ENCODE measurements around the gene NIPBL.
"Not testable (repeated sequence)": the region's sequence is repeated elsewhere in the genome, so short reads cannot be mapped to it uniquely, and the experiment has no call there.

The NIPBL gene

DNA sequence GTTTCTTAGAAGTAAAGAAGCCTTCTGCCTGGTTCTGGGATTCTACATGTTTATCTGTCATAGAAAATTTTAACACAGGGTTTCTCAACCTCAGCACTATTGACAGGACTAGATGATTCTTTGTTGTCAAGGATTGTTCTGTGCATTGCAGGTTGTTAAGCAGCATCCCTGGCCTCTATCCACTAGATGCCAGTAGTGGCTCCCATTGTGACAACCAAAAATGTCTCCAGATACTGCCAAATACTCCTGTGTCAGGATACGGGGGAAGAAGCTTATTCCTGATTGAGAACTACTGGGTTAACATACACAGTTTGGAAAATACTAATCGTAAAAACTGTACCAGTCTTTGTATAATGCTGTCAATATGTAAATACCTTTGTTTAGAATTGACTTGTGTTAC is 167.1 kb downstream of the NIPBL start:
- DNase-seq: no peak

DNA sequence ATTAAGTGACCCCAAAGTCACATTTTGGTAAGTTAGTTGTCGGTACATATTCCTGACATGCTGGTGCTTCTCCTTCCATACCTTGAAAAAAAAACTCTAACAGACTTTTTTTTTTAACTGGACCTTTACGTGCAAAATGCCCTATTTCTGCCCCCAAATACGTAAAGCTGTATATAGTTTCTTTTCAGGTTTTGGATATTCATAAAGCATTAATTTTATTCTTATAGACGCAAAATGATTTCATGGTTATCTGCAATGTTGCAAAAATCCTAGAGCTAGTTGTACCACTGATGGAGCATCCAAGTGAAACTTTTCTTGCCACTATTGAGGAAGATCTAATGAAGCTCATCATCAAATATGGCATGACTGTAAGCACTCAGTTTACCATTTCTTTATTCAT is 167.6 kb downstream of the NIPBL start:
- DNase-seq: no peak

DNA sequence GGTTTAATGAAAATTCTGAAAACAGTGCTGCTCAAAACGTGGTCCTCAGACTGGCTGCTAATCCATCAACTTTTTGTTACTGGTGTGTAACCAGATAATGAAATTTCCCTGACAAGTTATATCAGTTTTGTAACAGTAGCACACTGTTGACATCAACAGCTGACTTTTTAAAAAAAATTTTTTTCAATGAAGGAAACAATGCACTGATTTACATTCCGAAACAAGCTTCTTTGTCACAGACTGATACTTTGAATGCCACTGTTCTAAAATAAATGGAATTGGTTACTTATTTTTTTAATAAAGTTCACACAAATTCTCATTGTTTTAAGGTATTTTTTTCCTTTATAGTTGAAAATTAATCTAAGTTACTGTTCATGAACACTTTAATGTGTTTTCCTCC is 169.1 kb downstream of the NIPBL start:
- no peak for DNase-seq

DNA sequence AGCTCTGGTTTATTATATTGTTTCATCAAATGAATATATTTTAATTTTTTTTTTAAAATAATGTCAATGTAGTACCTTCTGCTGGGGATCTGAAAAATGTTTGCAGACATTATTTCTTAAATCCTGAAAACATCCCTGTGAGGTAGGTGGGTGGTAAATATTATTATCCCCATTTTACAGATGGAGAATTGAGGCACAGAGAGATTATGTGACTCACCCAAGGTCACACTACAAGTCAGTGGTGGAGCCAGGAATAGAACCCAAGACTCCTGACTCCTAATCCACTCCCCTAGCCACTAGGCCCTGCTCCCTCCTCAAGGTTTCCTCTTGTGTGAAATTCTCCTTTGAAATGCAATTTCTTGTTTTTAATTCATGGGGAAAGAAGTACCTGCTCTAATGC is 171.4 kb downstream of the NIPBL start:
- no peak for DNase-seq

DNA sequence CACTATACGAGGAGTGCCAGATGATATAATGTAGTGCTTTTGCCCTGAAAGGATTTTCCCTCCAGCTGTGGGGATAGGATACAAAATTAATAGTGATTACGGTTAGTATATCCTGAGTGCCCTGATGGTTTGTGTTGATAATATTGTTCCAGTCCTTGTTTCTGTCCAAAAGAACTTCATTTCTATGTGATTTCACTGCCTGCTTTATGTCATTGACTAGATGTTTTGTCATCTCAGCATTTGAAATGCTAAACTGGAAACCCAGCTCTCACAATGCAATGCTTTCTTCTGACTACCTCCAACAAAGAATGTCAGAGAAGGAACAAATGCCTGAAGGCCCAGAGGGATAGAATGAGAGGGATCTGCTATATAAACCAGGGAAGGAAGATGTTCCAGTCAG is 177.8 kb downstream of the NIPBL start:
- no peak for DNase-seq

DNA sequence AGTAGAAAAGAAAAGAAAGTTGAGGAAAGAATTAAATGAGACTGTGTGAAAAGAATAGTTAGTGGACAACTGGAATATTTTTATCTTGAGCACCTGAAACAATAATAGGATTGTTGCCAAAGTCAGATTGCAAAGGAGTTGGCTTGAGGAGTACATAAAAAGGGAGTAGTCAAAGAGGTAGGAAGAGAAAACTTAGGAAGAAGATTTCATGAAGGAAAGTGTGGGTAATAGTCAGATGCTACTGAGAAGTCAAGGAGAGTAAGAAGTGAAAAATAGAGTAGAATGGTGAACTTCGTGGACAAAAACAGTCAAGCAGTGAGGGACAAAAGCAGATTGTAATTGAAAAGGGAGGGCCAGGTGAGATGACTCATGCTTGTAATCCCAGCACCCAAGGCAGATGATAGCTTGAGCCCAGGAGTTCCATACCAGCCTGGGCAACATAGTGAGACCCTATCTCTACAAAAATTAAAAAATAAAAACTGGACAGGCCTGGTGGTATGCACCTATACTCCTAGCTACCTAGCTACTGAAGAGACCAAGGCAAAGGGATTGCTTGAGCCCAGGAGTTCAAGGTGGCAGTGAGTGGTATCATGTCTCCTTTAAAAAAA is 178.9 kb downstream of the NIPBL start:
- DNase-seq: no peak

DNA sequence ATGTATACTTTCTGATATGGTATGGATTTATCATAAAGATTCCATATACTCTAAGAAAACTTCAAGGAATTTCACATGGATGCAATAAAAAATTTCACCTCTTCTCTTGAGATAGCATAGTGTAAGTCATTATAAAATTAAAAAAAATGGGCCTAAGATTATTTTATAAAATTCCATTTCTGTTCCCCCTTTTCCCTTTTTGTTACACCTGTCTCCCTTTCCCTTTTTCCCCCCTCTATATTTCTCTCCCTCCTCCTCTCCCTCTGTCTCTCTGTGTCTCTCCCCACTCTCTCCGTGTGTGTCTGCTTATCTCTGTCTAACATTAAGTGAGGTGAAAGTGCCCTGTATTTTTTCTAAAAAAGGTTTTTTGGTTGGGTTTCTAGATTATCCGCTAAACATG is 180.2 kb downstream of the NIPBL start:
- DNase-seq: no peak

DNA sequence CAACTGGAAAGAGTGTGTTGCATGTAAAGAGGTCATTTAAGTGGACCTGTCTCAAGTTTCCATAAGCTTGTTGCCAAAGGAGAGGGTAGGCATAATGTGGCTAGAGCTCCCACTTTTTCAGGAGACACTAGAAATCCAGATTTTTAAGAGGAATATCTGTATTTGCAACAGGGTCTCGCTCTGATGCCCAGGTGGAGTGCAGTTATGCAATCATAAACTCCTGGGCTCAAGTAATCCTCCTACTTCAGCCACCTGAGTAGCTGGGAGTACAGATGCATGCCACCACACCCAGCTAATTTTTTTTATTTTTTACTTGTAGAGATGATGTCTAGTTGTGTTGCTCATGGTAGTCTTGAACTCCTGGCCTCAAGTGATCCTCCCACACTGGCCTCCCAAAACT is 183.5 kb downstream of the NIPBL start:
- no peak for DNase-seq

DNA sequence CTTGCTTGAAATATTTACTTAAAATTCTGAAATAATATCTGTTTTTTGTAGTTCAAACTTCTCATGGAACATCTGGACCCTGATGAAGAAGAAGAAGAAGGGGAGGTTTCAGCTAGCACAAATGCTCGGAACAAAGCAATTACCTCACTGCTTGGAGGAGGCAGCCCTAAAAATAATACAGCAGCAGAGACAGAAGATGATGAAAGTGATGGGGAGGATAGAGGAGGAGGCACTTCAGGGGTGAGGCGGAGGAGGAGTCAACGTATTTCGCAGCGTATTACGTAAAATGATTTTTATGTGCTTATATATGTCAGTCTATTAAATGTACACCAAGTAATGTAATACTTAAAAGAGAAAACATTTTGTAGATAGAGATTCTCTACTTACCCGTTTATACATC is 187.2 kb downstream of the NIPBL start:
- DNase-seq: no peak

DNA sequence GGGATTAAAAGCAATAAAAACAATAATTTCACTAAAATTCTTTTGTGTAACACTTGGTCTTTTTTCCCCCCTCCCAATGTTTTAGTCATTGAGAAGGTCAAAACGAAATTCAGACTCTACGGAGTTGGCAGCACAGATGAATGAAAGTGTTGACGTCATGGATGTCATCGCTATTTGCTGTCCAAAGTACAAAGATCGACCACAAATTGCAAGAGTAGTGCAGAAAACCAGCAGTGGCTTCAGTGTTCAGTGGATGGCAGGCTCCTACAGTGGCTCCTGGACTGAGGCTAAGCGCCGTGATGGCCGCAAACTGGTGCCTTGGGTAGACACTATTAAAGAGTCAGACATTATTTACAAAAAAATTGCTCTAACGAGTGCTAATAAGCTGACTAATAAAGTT is 187.9 kb downstream of the NIPBL start:
- DNase-seq: no peak

DNA sequence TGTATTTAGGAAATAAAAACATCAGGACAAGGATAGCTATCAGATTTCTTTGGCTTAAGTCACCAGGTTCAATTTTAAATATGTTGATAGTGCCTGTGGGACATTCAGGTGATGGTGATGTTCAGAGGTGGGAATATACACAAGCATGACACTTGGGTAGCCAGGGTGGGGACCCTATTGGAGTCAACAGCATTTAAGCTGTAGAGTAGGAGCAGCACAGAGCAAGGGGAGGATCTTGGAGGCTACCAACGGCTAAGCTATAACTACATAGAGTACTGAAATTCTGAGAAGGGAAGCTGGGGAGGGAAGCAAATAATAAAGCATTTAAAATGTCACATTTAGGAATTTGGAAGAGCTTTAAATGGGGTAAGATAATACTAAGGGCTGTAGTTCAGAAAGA is 194.9 kb downstream of the NIPBL start:
- no peak for DNase-seq

DNA sequence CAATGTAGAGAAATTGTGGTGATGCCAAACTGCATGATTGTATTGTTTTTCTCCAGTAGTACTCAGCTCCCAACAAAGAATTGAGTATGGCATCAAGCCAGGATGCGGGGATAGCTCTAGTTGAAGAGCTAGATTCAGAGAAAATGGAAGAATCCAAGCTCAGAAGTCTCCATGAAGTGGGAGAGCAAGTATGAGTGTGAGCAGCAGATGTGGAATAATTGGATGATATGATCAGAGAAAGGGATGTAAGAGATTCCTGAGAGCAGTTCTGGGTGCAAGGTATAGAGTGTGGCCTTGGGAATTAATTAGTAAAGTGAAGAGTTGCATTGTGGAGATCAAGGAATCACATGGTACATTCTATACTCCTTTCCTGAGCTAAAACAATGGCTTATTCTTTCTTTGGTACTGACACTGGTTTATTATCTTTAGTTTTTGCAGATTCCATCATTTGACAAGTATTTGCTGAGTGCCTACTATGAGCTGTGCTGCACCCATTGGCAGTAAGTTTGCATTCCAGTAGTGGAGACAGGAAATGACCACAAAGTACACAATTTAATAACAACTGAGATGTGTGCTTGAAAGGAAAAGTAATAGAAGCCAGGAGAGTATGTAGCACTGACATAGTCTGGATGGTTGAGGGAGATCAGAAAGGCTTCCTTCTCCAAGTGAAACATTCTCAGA is 195.5 kb downstream of the NIPBL start:
- no peak for DNase-seq

DNA sequence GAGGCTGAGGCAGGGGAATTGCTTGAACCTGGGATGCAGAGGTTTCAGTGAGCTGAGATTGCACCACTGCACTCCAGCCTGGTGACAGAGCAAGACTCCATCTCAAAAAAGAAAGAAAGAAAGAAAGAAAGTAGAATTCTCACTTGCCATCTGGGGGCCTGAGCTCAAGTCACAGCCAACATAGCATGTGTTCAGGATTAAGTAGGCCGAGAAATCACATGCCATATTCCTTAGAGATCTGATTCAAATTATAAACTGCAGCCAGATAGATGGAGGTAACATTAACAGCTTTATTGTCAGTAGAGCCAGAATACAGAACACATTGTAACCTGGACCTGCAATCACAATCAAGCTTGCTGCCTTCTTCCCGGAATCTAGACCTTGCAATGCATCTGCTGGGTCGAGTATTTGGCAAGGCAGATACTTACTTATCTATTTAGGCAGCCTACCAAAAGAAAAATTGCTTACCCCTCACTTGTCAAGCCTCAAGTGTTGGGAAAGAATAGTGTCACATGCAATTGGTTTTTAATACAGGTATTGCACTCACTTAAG is 198.9 kb downstream of the NIPBL start:
- no peak for DNase-seq

DNA sequence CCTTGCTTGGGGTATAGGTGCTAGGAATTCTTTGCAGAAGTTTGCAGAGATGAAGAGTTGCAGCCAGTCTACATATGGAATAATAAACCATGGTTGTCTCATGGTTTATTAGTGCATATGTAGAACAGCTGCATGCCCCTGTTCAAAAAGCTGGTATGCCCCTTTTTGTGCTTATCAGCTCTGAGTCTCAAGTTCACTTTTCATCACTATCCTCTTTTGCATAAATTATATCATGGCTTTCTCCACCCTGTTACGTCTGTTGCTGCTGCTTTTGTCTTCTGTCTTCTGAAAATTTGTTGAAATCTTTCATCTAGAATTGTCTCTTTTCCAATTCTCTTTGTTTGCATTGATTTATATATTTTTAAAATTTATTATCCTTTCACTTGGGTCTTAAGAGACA is 200.6 kb downstream of the NIPBL start:
- DNase-seq: no peak

DNA sequence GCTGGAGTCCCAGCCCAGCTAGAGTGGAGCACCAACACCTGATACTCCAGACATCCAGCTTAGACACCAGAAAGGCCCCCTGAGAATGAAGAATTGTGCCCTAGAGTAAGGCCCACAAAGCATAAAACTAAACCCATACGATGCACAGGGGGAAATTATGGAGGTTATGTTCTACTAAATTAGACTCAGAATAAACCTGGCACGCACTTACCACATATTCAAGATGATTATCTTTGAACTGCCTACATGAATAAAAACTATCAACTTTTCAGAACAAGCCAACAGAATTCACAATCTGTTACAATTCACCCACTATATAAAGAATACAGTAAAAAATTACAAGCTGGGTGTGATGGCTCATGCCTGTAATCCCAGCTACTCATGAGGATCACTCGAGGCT is 204.1 kb downstream of the NIPBL start:
- DNase-seq: no peak

DNA sequence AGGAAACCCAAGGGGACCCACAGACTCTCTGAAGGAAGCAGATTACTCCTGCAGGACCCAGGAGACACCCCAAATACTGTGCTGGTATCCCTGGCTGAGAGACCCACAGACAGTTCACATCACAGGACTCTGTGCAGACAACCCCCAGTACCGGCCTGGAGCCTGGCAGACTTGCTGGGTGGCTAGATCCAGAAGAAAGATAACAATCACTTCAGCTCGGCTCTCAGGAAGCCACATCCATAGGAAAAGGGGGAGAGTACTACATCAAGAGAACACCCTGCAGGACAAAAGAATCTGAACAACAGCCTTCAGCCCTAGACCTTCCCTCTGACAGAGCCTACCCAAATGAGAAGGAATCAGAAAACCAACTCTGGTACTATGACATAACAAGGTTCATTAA is 206.4 kb downstream of the NIPBL start:
- DNase-seq: not testable (repeated sequence)

DNA sequence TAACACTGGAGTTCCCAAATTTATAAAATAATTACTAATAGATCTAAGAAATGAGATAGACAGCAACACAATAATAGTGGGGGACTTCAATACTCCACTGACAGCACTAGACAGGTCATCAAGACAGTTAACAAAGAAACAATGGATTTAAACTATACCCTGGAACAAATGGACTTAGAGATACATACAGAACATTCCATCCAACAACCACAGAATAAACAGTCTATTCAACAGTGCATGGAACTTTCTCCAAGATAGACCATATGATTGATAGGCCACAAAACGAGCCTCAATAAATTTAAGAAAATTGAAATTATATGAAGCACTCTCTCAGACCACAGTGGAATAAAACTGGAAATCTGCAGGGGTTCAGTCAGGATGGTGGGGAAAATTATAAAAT is 209.5 kb downstream of the NIPBL start:
- DNase-seq: not testable (repeated sequence)

DNA sequence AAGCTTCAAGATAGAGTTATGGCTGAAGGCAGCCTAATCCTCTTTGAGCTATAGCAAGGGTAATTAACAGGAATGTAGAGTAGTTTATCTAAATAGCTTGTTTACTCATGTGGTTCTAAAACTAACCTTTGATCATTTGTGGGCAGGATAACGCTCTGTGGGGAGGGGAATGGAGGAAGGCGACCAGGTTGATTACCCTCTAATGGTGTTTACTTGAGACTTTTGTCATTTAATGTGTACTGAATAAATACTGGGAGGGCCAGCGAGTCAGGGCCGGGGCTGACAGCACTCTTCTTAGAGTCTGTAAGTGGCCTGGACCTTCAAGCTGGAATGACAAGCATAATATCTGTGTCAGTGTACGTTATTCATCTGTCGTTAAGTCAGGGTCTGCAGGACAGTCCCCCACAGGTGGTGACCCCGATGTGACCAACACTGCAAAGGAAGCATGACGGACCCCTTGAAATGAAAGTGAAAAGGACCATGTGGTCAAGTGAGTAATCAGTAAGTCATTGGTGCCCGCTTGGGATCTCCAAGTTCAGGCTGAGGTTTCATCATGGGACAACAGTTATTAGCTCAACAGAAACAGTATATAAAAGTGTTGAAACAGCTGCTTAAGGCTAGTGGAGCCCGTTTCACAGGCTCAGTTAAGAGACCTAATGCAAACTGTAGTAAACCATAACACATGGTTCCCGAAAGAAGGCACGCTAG is 210.1 kb downstream of the NIPBL start:
- DNase-seq: no peak

DNA sequence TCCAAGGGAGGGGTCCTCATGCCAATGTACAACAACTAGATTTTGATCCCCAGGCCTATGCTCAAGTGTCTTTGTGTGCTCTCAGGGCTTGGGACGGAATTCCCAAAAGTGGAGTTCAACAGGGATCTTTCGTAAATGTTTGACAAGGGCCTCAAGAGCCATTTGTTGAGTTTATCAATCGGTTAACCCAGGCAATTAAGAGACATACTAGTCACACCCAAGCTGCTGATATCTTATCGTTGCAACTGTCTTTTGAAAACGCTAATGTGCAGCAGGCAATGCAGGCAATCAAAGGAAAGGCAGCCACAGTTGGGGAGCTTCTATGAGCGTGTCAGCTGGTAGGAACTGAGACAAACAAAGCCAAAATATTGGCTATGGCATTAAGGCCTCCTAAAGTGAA is 211.4 kb downstream of the NIPBL start:
- DNase-seq: no peak

DNA sequence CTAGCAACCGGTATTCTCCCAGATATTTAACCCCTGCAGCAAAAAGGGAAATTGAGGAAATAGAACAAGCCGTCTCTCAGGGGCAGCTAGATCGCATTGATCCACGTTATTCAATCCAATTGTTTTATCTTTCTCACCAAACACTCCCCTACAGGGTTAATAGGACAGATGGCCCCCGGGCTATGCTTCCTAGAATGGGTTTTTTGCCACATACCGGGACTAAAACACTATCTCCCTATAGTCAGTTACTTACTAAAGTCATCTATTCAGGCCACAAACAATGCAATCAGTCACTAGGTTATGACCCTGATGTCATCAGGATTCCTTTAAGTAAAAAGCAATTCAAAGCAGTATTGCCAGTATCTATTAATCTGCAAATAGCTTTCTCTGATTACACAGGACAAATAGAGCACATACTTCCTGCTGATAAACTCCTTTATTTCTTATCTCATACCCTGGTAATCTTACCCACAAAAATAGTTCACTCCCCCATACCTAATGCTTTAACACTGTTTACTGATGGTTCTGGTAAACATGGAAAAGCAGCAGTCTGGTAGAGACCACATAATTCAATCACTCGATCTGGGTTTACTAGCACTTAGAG is 213.7 kb downstream of the NIPBL start:
- no peak for DNase-seq

DNA sequence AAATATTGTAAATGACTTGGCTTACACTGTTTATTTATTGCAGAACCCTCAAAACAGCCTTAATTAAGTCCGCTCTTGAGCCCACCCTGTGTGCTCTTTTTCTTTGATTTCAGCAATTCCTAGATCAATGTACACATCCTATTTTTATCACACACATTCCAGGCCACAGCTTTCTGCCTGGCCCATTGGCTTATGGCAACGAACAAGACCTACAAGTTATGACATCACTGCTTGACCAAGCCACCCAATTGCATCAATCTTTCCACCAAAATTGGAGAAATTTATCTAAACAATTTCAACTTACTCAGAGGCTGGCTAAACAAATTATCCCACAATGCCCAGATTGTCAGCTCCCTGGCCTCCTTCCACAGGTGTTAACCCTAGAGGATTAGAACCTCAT is 214.2 kb downstream of the NIPBL start:
- DNase-seq: no peak

DNA sequence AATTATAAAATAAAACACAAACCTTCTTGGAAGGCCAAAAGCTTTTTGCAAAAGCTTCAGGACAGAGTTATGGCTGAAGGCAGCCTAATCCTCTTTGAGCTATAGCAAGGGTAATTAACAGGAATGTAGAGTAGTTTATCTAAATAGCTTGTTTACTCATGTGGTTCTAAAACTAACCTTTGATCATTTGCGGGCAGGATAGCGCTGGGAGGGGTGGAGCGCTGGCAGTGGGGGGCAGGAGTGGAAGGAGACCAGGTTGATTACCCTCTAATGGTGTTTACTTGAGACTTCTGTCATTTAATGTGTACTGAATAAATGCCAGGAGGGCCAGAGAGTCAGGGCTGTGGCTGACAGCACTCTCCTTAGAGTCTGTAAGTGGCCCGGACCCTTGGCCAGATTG is 217.2 kb downstream of the NIPBL start:
- DNase-seq: not testable (repeated sequence)

DNA sequence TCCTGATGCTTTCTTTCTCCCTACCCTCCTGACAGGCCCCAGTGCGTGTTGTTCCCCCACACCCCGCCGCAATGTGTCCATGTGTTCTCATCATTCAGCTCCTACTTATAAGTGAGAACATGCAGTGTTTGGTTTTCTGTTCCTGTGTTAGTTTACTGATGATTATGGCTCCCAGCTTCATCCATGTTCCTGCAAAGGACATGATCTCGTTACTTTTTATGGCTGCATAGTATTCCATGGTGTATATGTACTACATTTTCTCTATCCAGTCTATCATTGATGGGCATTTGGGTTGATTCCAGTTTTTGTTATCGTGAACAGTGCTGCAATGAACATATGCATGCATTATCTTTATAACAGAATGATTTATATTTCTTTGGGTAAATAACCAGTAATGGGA is 222.7 kb downstream of the NIPBL start:
- not testable (repeated sequence) for DNase-seq

DNA sequence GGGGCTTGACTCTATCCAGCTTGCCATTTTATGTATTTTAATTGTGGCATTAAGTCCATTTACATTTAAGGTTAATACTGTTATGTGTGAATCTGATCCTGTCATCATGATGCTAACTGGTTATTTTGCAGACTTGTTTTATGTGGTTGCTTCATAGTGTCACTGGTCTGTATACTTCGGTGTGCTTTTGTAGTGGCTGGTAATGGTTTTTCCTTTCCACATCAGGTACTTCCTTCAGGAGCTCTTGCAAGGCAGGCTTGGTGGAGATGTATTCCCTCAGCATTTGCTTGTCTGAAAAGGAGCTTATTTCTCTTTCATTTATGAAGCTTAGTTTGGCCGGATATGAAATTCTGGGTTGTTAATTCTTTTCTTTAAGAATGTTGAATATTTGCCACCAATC is 226.7 kb downstream of the NIPBL start:
- DNase-seq: no peak

Measured in NCI-H510A (cell line).